ENCODE data around the gene ARSK.
A peak's percentile ranks its signal among the peaks of the same experiment; 100 is the strongest.

The ARSK gene, protein sequence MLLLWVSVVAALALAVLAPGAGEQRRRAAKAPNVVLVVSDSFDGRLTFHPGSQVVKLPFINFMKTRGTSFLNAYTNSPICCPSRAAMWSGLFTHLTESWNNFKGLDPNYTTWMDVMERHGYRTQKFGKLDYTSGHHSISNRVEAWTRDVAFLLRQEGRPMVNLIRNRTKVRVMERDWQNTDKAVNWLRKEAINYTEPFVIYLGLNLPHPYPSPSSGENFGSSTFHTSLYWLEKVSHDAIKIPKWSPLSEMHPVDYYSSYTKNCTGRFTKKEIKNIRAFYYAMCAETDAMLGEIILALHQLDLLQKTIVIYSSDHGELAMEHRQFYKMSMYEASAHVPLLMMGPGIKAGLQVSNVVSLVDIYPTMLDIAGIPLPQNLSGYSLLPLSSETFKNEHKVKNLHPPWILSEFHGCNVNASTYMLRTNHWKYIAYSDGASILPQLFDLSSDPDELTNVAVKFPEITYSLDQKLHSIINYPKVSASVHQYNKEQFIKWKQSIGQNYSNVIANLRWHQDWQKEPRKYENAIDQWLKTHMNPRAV

DNA sequence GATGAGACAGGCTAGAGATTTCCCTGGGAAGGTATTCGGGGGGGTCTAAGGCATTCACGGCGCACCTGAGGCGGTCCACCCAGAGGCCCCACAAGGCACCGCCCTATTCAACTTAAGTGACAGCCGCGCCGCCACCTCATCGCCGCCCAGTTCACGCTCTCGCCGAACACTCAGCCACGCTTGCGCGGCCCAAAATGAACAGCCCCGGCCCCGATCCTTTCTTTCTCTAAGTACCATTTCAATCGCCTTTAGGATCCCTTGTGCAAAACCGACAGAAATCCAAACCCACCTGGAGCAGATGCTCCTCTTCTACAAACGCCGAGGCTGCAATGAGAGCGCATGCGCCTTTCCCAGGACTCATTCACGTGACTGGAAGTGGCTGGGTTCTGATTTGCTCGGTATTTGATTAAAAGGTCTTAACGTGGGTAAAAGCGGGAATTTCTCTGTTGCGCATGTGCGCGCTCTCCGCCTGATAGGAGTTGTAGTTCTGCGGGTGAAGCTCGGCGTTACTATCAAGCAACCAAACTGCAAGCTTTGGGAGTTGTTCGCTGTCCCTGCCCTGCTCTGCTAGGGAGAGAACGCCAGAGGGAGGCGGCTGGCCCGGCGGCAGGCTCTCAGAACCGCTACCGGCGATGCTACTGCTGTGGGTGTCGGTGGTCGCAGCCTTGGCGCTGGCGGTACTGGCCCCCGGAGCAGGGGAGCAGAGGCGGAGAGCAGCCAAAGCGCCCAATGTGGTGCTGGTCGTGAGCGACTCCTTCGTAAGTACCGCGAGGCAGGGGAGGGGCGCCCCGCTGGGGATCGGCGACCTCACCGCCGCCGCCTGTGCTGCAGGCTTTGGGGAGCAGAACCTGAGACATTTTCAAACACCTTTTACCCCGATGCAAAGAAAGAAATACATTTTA is at the start of gene ARSK, which contains the start of gene SKIC3:
TSS of gene ARSK (plus strand) at position 455 of the 902 bp plus-strand sequence. CDS start at position 633, 178 bp downstream.
TSS of gene SKIC3 (minus strand) at position 331 of the 902 bp plus-strand sequence. CDS start 7,827 bp downstream, outside the sequence.
- peak within 1 kb of the TSS; percentile 86 for H3K4me3 ChIP-seq (ENCODE audit: low read length)
- no CpG with 5 or more reads among the region's 63 CpGs for WGBS (ENCODE audit: insufficient coverage, insufficient read length)
- no peaks in the 10 kb centered on the region for H3K36me3 ChIP-seq (ENCODE audit: control insufficient read depth, insufficient read depth, low read length)
- H3K4me1 ChIP-seq (ENCODE audit: control insufficient read depth, insufficient read depth, low read length): no peaks in the 10 kb centered on the region
- peak; percentile 97 for DNase-seq (ENCODE audit: low read depth, low spot score)
- no peaks in the 10 kb centered on the region for H3K9me3 ChIP-seq (ENCODE audit: control insufficient read depth, insufficient read depth, low read length)
- H3K27ac ChIP-seq (ENCODE audit: low read length): no peak within 1 kb of the TSS
- no peaks in the 10 kb centered on the region for H3K27me3 ChIP-seq (ENCODE audit: control insufficient read depth, insufficient read depth, low read length)

DNA sequence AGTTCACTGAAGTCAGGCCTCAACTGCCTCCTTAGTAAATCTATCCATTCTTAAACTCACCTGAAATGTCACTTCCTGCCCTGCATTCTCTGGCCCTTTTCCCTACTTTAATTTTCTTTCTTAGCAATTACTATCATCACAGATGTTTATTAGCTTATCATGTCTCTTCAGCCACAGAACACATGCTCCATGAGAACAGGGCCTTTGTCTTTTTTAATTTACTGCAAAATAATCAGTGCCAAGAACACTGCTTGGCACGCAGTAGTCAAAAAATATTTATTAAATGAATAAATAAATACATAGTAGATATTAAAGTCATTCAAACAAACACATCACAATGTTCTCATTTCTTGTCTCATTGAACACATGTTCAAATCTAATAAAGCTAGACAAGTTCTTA is 46.4 kb upstream of the ARSK start:
- WGBS (ENCODE audit: insufficient coverage, insufficient read length): no CpG with 5 or more reads among the region's 1 CpG

DNA sequence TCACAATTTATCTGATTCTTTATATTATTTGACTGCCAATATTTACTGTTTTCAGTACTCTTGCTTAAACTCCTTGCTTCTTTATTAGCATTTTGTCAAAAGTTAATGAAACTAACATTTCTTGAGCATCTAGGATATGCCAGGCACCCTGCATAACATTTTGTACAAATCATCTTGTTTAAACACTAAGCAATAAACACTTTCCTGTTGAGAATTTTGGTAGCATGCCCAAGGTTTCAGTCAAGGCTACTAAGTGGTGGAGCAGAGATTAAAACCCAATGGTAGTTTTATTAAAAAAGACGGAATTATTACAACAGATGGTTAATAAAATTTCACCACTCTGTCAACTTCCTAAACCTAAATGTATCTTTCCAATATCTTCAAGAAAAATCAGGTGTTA is 43.3 kb upstream of the ARSK start:
- WGBS (ENCODE audit: insufficient coverage, insufficient read length): no CpG with 5 or more reads among the region's 1 CpG

More for the DNA sequence above, 46.4 kb upstream of the ARSK start:
- H3K27ac ChIP-seq (ENCODE audit: low read length): no peak overlapping the region
- no peak overlapping the region for H3K4me3 ChIP-seq (ENCODE audit: low read length)
- DNase-seq (ENCODE audit: low read depth, low spot score): no peak
- H3K36me3 ChIP-seq (ENCODE audit: control insufficient read depth, insufficient read depth, low read length): no peaks in the 10 kb centered on the region; the same call in 1 of the 2 replicates
- H3K4me1 ChIP-seq (ENCODE audit: control insufficient read depth, insufficient read depth, low read length): no peaks in the 10 kb centered on the region
- H3K9me3 ChIP-seq (ENCODE audit: control insufficient read depth, insufficient read depth, low read length): no peaks in the 10 kb centered on the region
- no peaks in the 10 kb centered on the region for H3K27me3 ChIP-seq (ENCODE audit: control insufficient read depth, insufficient read depth, low read length)

DNA sequence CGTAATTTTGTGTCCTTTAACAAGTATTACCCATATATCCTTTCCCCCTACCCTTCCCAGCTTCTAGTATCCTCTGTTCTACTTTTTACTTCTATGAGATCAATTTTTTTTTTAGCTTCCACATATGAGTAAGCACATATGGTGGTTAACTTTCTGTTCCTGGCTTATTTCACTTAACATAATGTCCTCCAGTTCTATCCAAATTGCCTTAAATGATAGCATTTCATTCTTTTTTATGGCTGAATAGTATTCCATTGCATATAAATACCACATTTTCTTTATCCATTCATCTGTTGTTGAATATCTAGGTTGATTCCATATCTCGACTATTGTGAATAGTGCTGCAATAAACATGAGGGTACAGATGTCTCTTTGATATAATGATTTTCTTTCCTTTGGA is 36.5 kb upstream of the ARSK start:
- Histone ChIP-seq H3K4me1 (ENCODE audit: control insufficient read depth, insufficient read depth, low read length) (no peaks in the 10 kb centered on the region), H3K4me3 (ENCODE audit: low read length) (no peak overlapping the region), H3K27me3 (ENCODE audit: control insufficient read depth, insufficient read depth, low read length) (no peaks in the 10 kb centered on the region), H3K36me3 (ENCODE audit: control insufficient read depth, insufficient read depth, low read length) (peaks cover 2% of the 10 kb centered on the region; the same call in 1 of the 2 replicates), H3K9me3 (ENCODE audit: control insufficient read depth, insufficient read depth, low read length) (no peaks in the 10 kb centered on the region), H3K27ac (ENCODE audit: low read length) (no peak overlapping the region)
- WGBS (ENCODE audit: insufficient coverage, insufficient read length): no CpG with 5 or more reads among the region's 2 CpGs
- no peak for DNase-seq (ENCODE audit: low read depth, low spot score)

More for the DNA sequence above, 43.3 kb upstream of the ARSK start:
- no peaks in the 10 kb centered on the region for H3K4me1 ChIP-seq (ENCODE audit: control insufficient read depth, insufficient read depth, low read length)
- H3K4me3 ChIP-seq (ENCODE audit: low read length): no peak overlapping the region
- peaks cover 2% of the 10 kb centered on the region; the same call in 1 of the 2 replicates for H3K36me3 ChIP-seq (ENCODE audit: control insufficient read depth, insufficient read depth, low read length)
- no peak overlapping the region for H3K27ac ChIP-seq (ENCODE audit: low read length)
- DNase-seq (ENCODE audit: low read depth, low spot score): no peak
- no peaks in the 10 kb centered on the region for H3K27me3 ChIP-seq (ENCODE audit: control insufficient read depth, insufficient read depth, low read length)
- no peaks in the 10 kb centered on the region for H3K9me3 ChIP-seq (ENCODE audit: control insufficient read depth, insufficient read depth, low read length)

DNA sequence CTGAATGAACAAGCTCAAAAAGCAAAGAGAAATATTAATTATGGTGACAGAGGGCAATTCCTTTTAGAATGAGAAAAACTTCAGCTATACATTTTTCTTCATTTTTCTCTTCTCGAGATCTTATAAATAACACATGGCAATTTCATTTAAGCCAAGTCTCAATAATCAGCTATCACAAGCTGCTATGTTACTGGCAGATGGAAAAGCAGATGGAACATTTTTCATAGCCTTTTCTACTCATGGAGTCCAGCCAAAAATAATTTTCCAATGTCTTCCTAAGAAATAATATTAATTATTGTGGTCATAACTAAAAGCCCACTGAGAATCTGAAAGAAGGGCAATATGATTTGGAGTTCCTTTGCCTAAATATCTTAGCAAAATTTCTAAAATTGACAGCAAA is 35.8 kb upstream of the ARSK start:
- no peaks in the 10 kb centered on the region for H3K4me1 ChIP-seq (ENCODE audit: control insufficient read depth, insufficient read depth, low read length)
- no peak overlapping the region for H3K27ac ChIP-seq (ENCODE audit: low read length)
- H3K4me3 ChIP-seq (ENCODE audit: low read length): no peak overlapping the region
- no peaks in the 10 kb centered on the region; the same call in 1 of the 2 replicates for H3K36me3 ChIP-seq (ENCODE audit: control insufficient read depth, insufficient read depth, low read length)
- no peaks in the 10 kb centered on the region for H3K27me3 ChIP-seq (ENCODE audit: control insufficient read depth, insufficient read depth, low read length)
- WGBS (ENCODE audit: insufficient coverage, insufficient read length): no CpG with 5 or more reads among the region's 1 CpG
- no peak for DNase-seq (ENCODE audit: low read depth, low spot score)
- H3K9me3 ChIP-seq (ENCODE audit: control insufficient read depth, insufficient read depth, low read length): no peaks in the 10 kb centered on the region

DNA sequence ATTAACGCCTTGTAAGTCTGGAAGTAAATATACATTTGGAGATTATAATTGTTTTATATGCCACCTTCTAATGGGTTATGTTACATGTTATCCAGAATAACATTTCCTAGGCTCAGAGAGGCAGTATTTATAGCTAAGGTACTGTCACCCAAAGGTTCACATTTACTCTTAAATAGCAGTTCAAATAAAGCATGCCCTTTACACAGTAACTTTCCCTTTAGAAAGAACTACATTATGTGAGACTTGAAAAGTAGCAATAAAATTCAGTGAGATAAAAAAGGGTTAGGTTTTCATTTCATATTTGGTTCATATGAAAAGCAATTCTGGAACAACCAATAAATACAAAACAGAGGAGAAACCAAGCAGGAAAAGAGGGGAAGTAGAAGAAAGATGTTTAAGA is 35.2 kb upstream of the ARSK start:
- H3K4me1 ChIP-seq (ENCODE audit: control insufficient read depth, insufficient read depth, low read length): no peaks in the 10 kb centered on the region
- no peaks in the 10 kb centered on the region for H3K27me3 ChIP-seq (ENCODE audit: control insufficient read depth, insufficient read depth, low read length)
- H3K9me3 ChIP-seq (ENCODE audit: control insufficient read depth, insufficient read depth, low read length): no peaks in the 10 kb centered on the region
- H3K27ac ChIP-seq (ENCODE audit: low read length): no peak overlapping the region
- no peak overlapping the region for H3K4me3 ChIP-seq (ENCODE audit: low read length)
- WGBS (ENCODE audit: insufficient coverage, insufficient read length): no CpG with 5 or more reads among the region's 1 CpG
- no peak for DNase-seq (ENCODE audit: low read depth, low spot score)
- H3K36me3 ChIP-seq (ENCODE audit: control insufficient read depth, insufficient read depth, low read length): no peaks in the 10 kb centered on the region; the same call in 1 of the 2 replicates

DNA sequence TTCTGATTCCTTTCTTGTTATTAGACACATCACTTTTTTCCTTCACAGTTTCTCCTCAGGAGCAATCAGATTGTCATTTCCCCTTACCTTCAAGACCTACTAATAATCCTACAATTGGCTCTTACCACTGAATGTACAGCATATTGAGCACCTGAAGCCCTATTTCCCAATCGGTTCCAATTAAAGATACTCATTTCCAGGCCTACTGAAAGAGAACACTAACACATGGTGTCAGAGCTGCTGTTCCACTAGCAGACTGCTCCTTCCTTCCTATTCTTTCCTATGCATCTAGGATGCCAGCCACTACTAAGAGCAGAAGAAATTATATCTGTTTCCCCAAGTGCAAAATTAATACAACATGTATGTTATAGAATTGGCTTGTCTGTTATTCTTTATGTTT is 34.7 kb upstream of the ARSK start:
- Histone ChIP-seq H3K27ac (ENCODE audit: low read length) (no peak overlapping the region), H3K4me1 (ENCODE audit: control insufficient read depth, insufficient read depth, low read length) (no peaks in the 10 kb centered on the region), H3K4me3 (ENCODE audit: low read length) (no peak overlapping the region), H3K36me3 (ENCODE audit: control insufficient read depth, insufficient read depth, low read length) (no peaks in the 10 kb centered on the region; the same call in 1 of the 2 replicates), H3K27me3 (ENCODE audit: control insufficient read depth, insufficient read depth, low read length) (no peaks in the 10 kb centered on the region), H3K9me3 (ENCODE audit: control insufficient read depth, insufficient read depth, low read length) (no peaks in the 10 kb centered on the region)
- DNase-seq (ENCODE audit: low read depth, low spot score): no peak
- WGBS (ENCODE audit: insufficient coverage, insufficient read length): no CpG with 5 or more reads among the region's 1 CpG

DNA sequence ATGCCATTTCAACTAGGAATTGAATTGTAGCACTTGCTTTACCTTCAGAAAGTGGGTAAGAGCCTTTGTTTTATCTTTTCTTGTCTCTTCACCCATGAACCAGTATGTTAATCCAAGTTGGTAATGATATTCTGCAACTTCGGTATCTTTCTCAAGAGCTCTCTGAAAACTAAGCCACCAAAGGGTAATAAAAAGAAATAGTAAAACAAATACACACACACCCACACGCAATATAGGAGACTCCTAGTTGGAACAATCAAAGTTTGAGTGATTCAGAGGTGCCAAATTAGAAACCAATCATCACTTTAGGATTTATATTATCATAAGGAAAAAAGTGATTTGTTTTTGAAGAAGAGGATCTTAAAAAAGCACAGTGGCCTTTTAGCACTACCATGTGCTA is 30.5 kb upstream of the ARSK start:
- Histone ChIP-seq H3K36me3 (ENCODE audit: control insufficient read depth, insufficient read depth, low read length) (no peaks in the 10 kb centered on the region; the same call in 1 of the 2 replicates), H3K9me3 (ENCODE audit: control insufficient read depth, insufficient read depth, low read length) (no peaks in the 10 kb centered on the region), H3K27me3 (ENCODE audit: control insufficient read depth, insufficient read depth, low read length) (no peaks in the 10 kb centered on the region), H3K4me3 (ENCODE audit: low read length) (no peak overlapping the region), H3K27ac (ENCODE audit: low read length) (no peak overlapping the region), H3K4me1 (ENCODE audit: control insufficient read depth, insufficient read depth, low read length) (no peaks in the 10 kb centered on the region)
- no CpG with 5 or more reads among the region's 2 CpGs for WGBS (ENCODE audit: insufficient coverage, insufficient read length)
- no peak for DNase-seq (ENCODE audit: low read depth, low spot score)

DNA sequence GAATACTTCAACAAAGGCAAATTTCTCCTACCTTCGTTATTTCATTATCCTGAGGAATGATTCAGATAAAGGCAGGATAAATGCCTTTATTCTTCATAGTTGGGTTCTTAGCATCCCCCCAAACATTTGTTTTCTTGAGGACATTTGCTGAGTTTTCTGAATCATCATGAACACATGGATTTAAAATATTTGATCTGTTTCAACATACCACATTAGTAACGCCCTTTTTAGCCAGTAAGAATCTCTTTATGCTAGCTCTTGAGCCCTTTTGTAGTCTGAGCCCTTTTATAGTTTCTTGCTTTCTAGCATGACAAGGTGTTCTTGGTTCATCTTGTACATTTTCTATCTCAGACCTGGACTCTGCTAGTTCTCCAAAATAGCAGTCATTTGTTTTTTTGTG is 28.0 kb upstream of the ARSK start:
- WGBS (ENCODE audit: insufficient coverage, insufficient read length): no CpG with 5 or more reads among the region's 2 CpGs
- Histone ChIP-seq H3K36me3 (ENCODE audit: control insufficient read depth, insufficient read depth, low read length) (no peaks in the 10 kb centered on the region; the same call in 1 of the 2 replicates), H3K4me1 (ENCODE audit: control insufficient read depth, insufficient read depth, low read length) (no peaks in the 10 kb centered on the region), H3K4me3 (ENCODE audit: low read length) (no peak overlapping the region), H3K9me3 (ENCODE audit: control insufficient read depth, insufficient read depth, low read length) (no peaks in the 10 kb centered on the region), H3K27ac (ENCODE audit: low read length) (no peak overlapping the region), H3K27me3 (ENCODE audit: control insufficient read depth, insufficient read depth, low read length) (no peaks in the 10 kb centered on the region)
- no peak for DNase-seq (ENCODE audit: low read depth, low spot score)

DNA sequence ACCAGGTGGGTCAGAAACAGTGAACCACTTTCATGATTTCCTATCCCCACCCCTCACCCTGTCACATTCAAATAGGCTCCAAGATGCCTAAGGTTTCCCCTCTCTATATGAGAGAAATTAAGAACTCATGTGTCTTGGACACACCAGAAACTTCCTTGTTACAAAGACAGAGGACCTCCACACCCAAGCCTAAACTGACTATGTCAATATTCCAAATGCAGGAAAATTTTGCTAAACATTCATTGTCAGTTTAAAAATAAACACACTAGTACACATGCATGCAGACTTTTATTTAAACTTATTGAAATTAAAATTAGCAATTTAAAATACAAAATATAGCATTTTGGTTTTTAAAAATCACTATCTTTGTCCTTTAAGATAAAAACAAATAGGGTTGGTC is 26.3 kb upstream of the ARSK start:
- no peak for DNase-seq (ENCODE audit: low read depth, low spot score)
- no peaks in the 10 kb centered on the region; the same call in 1 of the 2 replicates for H3K36me3 ChIP-seq (ENCODE audit: control insufficient read depth, insufficient read depth, low read length)

More for the DNA sequence above, 26.3 kb upstream of the ARSK start:
- Histone ChIP-seq H3K4me1 (ENCODE audit: control insufficient read depth, insufficient read depth, low read length) (no peaks in the 10 kb centered on the region), H3K27me3 (ENCODE audit: control insufficient read depth, insufficient read depth, low read length) (no peaks in the 10 kb centered on the region), H3K27ac (ENCODE audit: low read length) (no peak overlapping the region), H3K9me3 (ENCODE audit: control insufficient read depth, insufficient read depth, low read length) (no peaks in the 10 kb centered on the region), H3K4me3 (ENCODE audit: low read length) (no peak overlapping the region)
